Inflammatory macrophage treated with lipopolysaccharide for 1 hour (primary cell): Measurements from ENCODE around the gene L1TD1.
"Not testable (repeated sequence)": the region's sequence is repeated elsewhere in the genome, so short reads cannot be mapped to it uniquely, and the experiment has no call there.

Experiments used
- DNase-seq, 2 donors: peaks; one replicate each; pipeline ENCODE4 v3.0.0-alpha.2; 2020 to 2022

The L1TD1 gene

GRCh38 chr1:62208087-62208486 lies 13.4 kb downstream of the L1TD1 start:
- no peak for DNase-seq

- DNase-seq, result no peak
Measured at GRCh38 chr1:62208970-62209369, 14.3 kb downstream of the L1TD1 start.

GRCh38 chr1:62209931-62210595 lies 15.4 kb downstream of the L1TD1 start:
- DNase-seq, result peak; percentile 56 to 67

DNA sequence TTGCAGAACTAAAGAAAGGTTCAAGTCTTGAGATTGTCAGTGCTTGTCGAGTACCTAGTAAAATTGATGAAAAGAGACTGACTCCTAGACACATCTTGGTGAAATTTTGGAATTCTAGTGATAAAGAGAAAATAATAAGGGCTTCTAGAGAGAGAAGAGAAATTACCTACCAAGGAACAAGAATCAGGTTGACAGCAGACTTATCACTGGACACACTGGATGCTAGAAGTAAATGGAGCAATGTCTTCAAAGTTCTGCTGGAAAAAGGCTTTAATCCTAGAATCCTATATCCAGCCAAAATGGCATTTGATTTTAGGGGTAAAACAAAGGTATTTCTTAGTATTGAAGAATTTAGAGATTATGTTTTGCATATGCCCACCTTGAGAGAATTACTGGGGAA lies 16.3 kb downstream of the L1TD1 start:
- DNase-seq, result no peak

GRCh38 chr1:62212411-62212810 lies 17.8 kb downstream of the L1TD1 start:
- no peak for DNase-seq

DNA sequence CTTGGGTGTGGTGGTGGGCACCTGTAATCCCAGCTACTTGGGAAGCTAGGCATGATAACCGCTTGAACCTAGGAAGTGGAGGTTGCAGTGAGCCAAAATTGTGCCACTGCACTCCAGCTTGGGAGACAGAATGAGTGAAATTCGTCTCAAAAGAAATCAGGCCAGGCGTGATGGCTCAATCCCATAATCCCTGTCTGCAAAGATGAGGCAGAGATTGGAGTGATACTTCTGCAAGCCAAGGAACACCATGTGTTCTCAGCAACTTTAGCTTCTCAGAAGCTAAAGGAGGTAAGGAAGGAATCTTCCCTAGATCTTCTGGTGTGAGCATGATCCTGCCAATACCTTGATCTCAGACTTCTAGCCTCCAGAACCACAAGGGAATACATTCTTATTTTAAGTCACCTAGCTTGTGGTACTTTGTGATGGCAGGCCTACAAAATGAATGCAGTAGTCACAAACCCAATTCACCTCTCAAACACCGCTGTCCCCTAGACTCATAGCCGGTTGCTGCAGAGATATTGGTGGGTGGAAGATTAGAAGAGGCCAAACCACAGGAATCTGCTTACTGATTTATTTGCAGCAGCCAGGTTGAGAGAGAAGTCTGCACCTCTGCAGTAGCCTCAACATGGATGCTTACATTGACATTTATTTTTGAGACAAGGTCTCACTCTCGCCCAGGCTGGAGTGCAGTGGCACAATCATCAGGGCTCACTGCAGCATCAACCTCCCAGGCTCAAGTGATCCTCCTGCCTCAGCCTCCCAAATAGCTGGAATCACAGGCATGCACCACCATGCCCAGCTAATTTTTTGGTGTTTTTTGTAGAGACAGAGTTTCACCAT lies 18.6 kb downstream of the L1TD1 start:
- no peak for DNase-seq

DNA sequence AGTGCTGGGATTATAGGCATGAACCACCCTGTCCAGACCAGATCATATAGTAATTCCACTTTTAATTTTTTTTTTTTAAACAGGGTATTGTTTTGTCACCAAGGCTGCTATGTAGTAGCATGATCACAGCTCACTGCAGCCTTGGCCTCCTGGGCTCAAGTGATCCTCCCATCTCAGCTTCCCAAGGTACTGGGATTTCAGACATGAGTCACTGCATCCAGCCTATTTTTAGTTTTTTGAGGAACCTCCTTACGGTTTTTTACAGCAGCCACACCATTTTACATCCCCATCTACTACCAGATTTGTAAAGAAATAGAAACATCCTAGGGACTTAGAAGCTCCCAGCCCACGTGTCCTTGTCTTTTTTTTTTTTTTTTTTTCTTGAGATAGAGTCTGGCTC lies 24.0 kb downstream of the L1TD1 start:
- DNase-seq, result peak; percentile 29 to 35

- DNase-seq, result not testable (repeated sequence)
Measured at GRCh38 chr1:62220456-62220855, 25.8 kb downstream of the L1TD1 start.

GRCh38 chr1:62221171-62221570 lies 26.5 kb downstream of the L1TD1 start:
- no peak for DNase-seq

GRCh38 chr1:62222321-62222720 lies 27.7 kb downstream of the L1TD1 start:
- no peak for DNase-seq

GRCh38 chr1:62224182-62224581 lies 29.5 kb downstream of the L1TD1 start:
- DNase-seq, result no peak

GRCh38 chr1:62227496-62227895 lies 32.8 kb downstream of the L1TD1 start:
- no peak for DNase-seq

DNA sequence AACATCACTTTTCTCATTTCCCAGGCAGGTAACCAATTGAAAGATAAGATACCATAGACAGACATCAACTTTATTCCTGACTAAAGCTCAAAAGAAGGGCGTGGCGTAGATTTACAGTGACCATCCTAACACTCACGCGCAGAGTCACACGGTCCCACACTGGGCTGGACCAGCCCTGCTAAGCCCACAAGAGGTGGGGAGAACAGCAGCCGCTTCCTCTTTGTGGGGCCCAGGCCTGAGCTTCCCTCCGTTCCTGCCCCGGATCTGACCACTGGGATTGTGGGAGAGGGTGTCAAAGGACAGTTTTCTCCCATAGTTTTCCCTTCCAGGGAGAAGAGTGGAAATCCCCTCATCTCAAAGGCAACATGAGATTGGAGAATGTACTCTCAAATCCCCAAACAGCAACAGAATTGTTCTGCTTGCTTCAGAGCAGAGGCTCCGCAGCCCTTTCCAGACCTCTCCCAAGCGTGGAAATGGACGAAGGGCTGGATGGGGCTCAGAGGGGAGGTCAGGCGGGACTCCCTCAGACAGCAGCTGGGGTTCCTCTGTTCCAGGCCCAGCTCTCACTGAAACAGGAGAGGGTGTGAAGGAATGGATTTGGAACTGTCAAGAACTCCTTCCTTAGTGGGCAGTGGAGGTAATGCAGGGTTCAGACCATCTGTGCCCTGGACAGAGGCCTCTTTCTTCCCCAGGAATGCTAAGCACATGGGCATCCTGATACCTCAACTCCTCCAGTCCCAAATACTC lies 33.7 kb downstream of the L1TD1 start:
- peak; percentile 14 to 22 for DNase-seq

- DNase-seq, result no peak
Measured at GRCh38 chr1:62228883-62229187, 34.2 kb downstream of the L1TD1 start.

GRCh38 chr1:62229468-62229867 lies 34.8 kb downstream of the L1TD1 start:
- no peak for DNase-seq

DNA sequence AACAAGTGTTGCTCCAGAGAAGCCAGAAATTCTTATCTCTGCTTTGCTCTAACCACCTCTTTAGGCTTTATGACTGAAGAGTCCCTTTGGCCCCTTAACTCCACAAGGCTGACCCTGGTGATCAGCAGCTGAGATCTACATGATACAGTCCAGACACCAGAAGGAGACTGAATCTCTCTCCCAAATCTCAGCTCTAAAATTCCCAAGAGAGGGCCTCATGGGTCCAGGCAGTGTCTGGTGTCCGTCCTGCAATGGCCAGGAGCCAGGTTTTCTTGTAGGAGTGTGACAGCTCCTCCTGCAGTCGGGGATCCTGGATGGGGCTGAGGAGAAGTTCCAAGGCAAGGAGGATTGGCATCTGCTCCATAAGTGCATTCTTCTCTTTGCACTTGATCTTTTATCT lies 35.3 kb downstream of the L1TD1 start:
- DNase-seq, result no peak

- no peak for DNase-seq
Measured at GRCh38 chr1:62230718-62231117, 36.1 kb downstream of the L1TD1 start.

DNA sequence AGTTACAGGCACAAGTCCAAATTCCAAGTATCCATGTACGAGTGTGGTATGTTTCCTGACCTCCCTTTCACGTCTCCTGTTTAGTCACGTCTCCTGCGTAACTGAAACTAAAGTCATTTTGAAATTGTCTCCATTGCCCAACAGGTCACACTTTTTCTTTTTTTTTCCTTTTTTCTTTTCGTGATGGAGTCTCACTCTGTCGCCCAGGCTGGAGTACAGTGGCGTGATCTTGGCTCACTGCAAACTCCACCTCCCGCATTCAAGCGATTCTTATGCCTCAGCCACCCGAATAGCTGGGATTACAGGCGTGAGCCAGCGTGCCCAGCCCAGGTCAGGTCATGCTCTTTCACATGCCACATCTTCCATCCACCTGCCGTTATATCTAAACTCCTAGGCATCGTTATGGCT lies 38.2 kb downstream of the L1TD1 start:
- DNase-seq, result no peak

GRCh38 chr1:62233926-62234450 lies 39.3 kb downstream of the L1TD1 start:
- no peak for DNase-seq

DNA sequence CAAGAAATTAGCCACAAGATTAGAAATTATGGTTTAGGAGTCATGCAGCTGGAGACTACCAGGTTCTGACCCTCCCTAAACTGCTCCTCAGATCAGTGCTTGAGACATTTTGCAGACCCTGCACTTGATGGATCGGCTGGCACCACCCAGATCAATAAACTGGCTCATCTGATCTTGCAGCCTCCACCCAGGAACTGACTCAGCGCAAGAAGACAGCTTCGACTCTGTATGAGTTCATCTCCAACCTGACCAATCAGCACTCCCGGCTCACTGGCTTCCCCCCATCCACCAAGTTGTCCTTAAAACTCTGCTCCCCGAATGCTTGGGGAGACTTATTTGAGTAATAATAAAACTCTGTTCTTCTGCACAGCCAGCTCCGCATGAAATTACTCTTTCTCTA lies 40.0 kb downstream of the L1TD1 start:
- DNase-seq, result no peak

DNA sequence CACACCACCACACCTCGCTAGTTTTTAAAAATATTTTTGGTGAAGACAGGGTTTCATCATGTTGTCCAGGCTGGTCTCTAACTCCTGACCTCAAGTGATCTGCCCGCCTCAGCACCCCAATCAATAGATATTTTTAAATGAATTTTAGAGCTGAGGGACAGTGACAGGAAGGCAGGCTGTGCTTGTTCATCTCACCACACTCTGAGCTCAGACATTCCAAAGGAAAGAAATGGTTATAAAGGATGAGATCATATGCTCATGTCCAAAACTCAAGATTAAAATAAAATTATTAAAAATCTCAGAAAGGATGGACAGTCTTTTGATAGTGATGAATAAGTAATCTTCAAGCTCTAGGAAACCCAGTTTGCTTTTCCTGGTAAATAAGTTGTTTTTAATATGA lies 40.9 kb downstream of the L1TD1 start:
- no peak for DNase-seq

GRCh38 chr1:62237361-62237760 lies 42.7 kb downstream of the L1TD1 start:
- no peak for DNase-seq

- DNase-seq, result no peak
Measured at GRCh38 chr1:62237950-62238374, 43.3 kb downstream of the L1TD1 start.

- DNase-seq, result no peak
Measured at GRCh38 chr1:62238507-62238906, 43.9 kb downstream of the L1TD1 start.
